ENCODE measurements around the gene RNF220. TPM values are rescaled to one million over a fixed set of nuclear protein-coding genes. Genes with fewer than 3 reads are reported as not detected.

Gene RNF220
- total and polyA plus RNA-seq, 9 of the 15 experiments (the other 6 are each of a cell fraction or from before 2014, with no cell fraction given), result 5.1 to 117 (median 66.9) TPM

GRCh38 chr1:44544960-44545359, 139.9 kb downstream of the RNF220 start:
- no TSS peak for BruUV-seq (replicated peaks)
- Histone ChIP-seq H3K27ac (ENCODE audit: extremely low read depth, low read depth, low read length) (no peak overlapping the region), H3K4me1 (replicated peaks in 1 of 2; ENCODE audit: control insufficient read depth in 2 of 2, insufficient read depth in 2 of 2, low read length in 2 of 2) (peaks cover 0 to 6% of the 10 kb centered on the region in 2 experiments; a peak in 1 of 5 replicates), H3K36me3 (ENCODE audit: control insufficient read depth, insufficient read depth, low read length) (no peaks in the 10 kb centered on the region), H3K9me3 (replicated peaks; ENCODE audit: control insufficient read depth, insufficient read depth, low read depth, low read length) (no peaks in the 10 kb centered on the region), H4K20me1 (replicated peaks; ENCODE audit: control insufficient read depth, insufficient read depth, low read length) (0 out of 2 replicates have a peak, but pooled peaks cover 5% of the 10 kb centered on the region), H3K79me2 (ENCODE audit: control insufficient read depth, insufficient read depth, low read length) (no peaks in the 10 kb centered on the region), H3K4me2 (ENCODE audit: insufficient read depth, low read length) (no peak overlapping the region), H3K4me3 (no peak overlapping the region), H3K27me3 (ENCODE audit: control insufficient read depth in 2 of 2, insufficient read depth in 2 of 2, low read length in 2 of 2) (peaks cover 56 to 80% of the 10 kb centered on the region in 2 experiments), H3K9me1 (ENCODE audit: control insufficient read depth, insufficient read depth, low read length) (no peaks in the 10 kb centered on the region), H3K9ac (ENCODE audit: insufficient read depth in 1 of 2, low read depth in 2 of 2, low read length in 2 of 2) (no peak overlapping the region), H2AFZ (ENCODE audit: low read depth, low read length) (no peak overlapping the region)
- WGBS (ENCODE audit: insufficient coverage, low coverage, missing lambda C conversion rate), result 10% methylated on average over 9 of the region's 9 CpGs
- FAIRE-seq, result no peak
- DNase-seq (ENCODE audit: extremely low read depth in 1 of 4, low spot score in 3 of 4), result no peak
- ChIA-PET POLR2A (interaction anchor here (0.5 to 0.9 kb wide), 4 partner anchors 13 to 534 kb away, joined by 3 to 6 read pairs (median 4); no protein-coding TSS in a partner anchor), CTCF (ENCODE audit: low intra/inter-chr PET ratio) (no interaction called here)
- in situ Hi-C loops (cut with MboI) (no loop called here), intact Hi-C loops (cut with micrococcal nuclease) (loop anchor here (5.0 kb wide), 1 partner anchor 52 kb away; no protein-coding TSS in a partner anchor)
- no peak for TF ChIP-seq ESRRA (IDR thresholded peaks at IDR 0.05; ENCODE audit: borderline replicate concordance, low read depth)
- no peak for TF ChIP-seq NRF1 (conservative IDR thresholded peaks at IDR 0.05 in 1 of 2, IDR thresholded peaks at IDR 0.05 in 1 of 2)
- TF ChIP-seq ZKSCAN1 (IDR thresholded peaks at IDR 0.05; ENCODE audit: low read depth, low read length), result no peak
- TF ChIP-seq ARID3B (CRISPR knock-in tag; IDR thresholded peaks at IDR 0.05; ENCODE audit: borderline replicate concordance), result no peak
- TF ChIP-seq SIN3A (IDR thresholded peaks at IDR 0.05; ENCODE audit: borderline replicate concordance in 2 of 2, control insufficient read depth in 1 of 2, low read depth in 2 of 2, low read length in 2 of 2), result no peak
- no peak for TF ChIP-seq RNF2 (IDR thresholded peaks at IDR 0.05)
- ATAC-seq, result no peak

Measured in K562 (cell line).